Measurements from ENCODE around the gene MEIS2.

- TF ChIP-seq POLR2A (IDR thresholded peaks at IDR 0.05) (no peak), CTCF (IDR thresholded peaks at IDR 0.05) (no peak), POLR2AphosphoS5 (IDR thresholded peaks at IDR 0.05) (no peak), EP300 (IDR thresholded peaks at IDR 0.05) (no peak)
Observed at GRCh38 chr15:37037850-37038715, 62.3 kb downstream of the MEIS2 start.
